HG03378 (cell line): ENCODE data around the gene LNPEP.

Experiments
- ATAC-seq: cut with Tn5 transposase; IDR thresholded peaks from one replicate; pipeline ENCODE4 v1.9.1; 2021; ENCODE audit warnings: mild to moderate bottlenecking, moderate library complexity; ENCODE audit not compliant: unreplicated experiment

The LNPEP gene

DNA sequence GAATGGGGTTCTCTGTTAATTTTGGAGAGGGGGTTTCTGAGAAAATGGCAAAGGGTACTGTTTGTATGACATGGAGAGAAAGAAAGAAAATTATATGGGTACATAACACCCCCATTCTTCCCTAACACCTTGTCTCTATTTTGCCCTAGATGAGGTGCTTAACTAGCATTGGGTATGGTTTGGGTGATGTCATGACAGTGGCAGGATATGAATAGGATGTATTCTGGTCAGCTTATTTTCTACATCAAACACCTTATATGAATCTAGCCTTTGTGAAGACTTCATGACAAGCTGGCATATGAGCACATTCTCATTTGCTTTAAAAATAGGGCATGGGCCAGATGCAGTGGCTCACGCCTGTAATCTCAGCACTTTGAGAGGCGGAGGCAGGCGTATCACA lies 58.6 kb downstream of the LNPEP start:
- no peak for ATAC-seq

DNA sequence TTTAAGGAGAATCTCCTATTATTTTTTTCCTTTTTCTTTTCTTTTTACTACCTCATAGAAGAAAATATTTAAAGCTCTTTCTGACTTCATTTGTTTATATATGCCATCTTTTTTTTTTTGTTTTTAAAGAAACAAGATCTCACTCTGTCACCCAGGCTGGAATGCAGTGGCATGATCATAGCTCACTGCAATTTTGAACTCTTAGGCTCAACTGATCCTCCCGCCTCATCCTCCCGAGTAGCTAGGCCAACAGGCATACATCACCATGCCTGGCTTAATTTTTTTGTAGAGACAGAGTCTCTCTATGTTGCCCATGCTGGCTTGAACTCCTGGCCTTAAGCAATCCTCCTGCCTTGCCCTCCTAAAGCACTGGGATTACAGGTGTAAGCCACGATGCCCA lies 59.5 kb downstream of the LNPEP start:
- ATAC-seq = no peak

DNA sequence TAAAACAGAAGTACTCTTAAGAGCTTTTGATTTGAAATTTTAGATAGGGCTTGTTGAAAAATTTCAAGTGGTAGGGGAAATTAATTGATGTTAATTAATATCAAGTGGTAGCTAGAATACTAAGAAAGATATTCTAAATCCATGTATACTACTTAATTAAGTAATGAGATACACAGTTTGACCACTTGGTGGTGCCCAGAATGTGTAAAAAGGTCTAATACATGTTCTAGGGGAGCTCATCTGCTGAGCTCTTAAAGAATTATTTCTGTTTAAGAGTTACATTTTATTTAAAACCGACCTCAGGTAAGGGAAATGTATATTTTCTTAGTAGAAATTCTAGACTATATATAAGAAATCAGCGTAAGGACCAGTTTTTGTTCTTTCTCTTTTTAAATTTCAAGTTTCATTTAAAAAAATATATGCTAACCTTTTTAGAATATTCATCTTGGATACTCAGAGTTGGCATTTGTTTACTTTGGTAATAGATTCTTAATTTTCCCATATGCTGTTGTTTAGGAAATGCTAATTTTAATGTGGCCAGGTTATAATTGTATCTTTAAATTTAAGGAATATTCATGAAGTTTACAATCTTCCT lies 61.5 kb downstream of the LNPEP start:
- peak; percentile 77 for ATAC-seq

DNA sequence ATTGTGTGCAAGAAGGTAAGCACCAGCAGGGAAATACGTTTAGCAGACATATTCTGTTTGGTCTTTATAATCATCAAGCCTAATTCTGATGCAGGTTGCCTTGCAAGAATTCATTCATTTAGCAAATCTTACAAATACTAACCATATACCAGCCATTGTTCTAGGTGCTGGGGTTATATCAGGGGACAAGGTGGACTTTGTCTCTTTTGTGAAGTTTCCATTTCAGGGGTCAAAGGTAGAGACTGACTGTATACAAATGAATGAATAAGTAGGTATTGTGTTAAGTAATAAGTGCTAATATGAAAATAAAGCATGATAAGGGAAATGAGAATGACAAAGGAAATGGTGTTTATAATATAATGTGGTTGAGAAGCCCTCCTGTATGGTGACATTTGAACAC lies 64.0 kb downstream of the LNPEP start:
- no peak for ATAC-seq

DNA sequence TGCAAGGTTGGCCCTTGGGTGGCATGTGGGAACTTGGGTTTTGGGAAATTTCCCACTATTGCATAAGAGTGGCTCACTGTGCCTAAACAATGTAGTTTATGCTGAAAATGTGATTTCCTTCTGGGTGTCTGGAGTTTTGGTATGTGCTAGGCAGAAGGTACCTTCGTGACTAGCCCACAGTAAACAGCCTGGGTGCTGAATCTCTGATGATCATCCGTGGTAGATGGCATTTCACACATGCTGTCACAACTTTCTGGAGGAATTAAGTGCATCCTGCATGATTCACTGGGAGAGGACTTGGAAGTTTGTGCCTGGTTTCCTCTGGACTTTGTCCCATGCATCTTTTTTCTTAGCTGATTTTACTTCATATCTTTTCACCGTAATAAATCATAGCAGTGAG lies 64.5 kb downstream of the LNPEP start:
- ATAC-seq = no peak

DNA sequence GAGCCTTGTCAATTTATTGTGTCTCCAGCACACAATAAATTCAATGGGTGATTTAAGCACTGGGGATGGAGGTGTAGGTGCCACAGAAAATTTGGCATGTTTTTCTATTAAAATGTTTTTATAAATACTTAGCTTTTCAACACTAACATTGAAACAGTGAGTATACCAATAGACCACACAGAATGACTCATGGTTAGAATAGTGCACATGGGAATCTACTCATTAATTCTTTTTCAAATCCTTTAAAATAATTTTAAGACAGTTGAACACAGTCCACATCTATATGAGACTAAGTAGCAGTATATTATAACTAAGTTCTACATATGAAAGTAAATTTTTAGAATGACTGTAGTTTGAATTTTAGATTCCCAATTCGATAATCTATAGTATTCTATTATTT lies 67.1 kb downstream of the LNPEP start:
- ATAC-seq = no peak

DNA sequence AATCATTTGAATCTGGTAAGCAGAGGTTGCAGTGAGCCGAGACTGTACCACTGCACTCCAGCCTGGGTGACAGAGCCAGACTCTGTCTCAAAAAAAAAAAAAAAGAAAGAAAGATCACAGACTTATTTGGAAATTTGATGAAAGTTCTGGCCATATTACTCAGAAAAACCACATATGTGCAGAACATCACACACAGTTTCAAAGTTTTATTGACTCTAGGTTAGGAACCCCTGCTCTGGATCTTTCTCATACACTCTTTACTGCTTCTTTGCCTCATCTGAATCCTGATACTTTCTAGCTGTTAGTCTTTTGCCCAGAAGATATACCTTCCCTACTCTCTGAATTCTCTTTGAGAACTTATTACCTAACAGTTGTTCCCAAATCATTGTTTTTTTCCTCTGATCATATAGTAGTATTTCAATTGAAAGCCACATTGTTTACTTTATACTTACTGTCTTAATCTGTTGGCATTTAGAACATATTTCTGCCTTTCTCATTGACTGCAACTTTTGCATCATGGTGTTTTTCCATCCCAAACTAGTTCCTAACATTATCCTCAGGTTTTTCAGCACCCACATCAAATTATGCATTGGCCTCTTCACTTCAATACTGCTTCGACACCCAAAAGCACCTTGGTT lies 68.7 kb downstream of the LNPEP start:
- no peak for ATAC-seq

DNA sequence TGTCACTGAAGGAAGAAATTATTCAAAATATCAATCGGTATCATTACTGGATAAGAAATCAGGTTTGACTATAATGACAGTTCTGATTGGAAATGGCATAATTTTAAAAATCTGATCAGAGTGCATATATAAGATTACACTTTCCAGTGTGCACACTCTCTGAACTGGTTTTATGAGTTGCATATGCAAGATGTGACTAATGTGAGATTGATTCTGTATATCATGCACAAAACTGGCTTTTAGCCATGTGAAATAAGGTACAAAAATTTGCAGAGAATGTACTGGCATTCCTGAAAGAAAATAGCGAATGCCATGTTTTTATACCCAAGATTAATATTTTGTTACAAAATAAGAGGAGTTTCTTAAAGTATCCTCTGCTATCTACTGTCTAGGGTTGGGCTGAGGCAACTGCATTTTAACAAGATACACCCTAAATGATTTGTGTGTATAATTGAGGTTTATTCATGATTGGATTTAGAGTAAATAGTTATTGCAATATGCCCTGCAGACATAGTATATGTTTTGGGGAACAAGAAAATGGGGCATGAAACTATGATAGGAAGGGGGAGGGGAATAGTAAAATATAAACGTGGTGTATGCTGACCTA lies 70.7 kb downstream of the LNPEP start:
- no peak for ATAC-seq

DNA sequence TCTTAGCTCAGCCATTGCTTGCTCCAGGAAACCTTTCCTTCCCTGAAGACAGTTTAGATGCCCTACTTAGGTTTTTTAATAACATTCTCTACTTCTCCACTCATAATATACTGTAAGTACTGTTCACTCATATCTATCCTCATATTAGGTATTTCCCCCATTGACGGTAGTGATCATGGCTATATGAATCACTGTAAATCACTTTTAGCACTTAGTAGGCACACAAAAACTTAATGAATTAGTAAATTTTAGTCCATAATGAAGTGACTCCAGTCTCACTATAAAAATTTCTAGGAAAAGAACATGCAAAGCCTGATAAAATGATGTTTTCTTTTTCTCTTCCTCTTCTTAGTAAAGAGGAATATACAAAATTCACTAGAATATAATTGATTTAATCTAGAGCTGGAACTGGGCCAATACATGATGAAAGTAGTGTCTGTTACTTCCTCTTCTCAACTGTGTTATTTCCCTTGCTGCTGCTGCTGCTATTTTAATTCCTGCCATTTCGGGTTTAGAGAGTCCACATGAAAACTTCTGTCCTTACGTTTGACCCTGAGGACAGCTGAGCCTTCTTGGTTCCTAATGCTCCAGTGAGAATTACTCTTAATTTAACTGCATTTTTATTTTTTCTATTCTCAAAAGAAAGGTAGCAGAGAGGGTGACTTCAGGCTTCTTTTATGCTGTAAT lies 73.5 kb downstream of the LNPEP start:
- ATAC-seq = peak; percentile 72

DNA sequence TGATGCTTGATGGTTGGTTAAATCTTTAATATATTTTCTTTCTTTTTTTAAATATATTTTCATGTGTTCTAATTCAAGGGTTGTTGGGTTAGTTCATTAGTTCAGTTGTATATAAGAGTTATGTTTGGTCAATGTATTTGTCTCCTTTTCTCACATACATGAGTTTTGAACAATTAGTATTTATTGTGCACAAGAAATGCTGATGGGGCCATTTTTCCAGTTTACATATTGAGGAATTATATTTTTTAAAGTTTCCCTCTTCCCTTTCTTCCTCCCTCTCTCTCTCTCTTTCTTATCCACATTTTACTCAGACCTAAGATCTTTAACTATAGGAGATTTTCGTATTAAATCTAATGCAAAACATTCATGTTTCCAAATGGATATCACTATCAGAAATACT lies 74.0 kb downstream of the LNPEP start:
- no peak for ATAC-seq

DNA sequence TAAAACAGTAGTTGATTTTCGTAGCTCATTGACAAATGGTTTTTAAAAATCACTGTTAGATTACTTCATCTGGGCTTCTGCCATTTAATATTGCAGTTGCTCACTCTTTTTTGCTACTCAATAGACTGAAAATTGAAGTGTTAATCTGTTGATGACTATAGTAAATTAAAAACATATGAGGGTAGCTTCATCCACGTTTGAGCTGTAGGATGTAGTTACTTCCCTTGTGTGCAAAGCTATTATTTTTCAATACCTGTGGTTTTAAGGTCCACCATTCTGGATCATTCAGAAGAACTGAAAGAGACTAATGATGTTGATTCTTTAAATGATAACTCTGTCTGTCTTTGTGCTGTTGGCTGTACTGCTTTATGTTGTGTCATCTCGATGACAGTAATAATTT lies 74.7 kb downstream of the LNPEP start:
- ATAC-seq = no peak

DNA sequence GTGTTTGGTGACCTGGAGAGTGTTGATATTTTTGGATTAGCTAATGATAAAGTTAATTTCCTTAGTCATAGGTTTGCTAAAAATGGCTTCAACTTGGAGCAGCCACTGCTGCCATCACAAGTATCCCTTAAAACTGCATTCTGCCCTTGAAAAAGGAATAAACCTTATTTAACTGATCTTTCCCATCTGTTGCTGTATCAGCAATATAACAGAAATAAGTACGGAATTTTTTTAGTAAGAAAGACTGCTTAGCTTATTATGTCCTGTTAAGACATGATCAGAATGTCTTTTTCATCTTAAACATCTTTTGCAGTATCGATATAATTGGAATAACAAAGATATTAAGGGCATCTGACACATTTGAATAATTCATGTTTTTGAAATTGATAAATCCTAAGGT lies 75.7 kb downstream of the LNPEP start:
- ATAC-seq = no peak

DNA sequence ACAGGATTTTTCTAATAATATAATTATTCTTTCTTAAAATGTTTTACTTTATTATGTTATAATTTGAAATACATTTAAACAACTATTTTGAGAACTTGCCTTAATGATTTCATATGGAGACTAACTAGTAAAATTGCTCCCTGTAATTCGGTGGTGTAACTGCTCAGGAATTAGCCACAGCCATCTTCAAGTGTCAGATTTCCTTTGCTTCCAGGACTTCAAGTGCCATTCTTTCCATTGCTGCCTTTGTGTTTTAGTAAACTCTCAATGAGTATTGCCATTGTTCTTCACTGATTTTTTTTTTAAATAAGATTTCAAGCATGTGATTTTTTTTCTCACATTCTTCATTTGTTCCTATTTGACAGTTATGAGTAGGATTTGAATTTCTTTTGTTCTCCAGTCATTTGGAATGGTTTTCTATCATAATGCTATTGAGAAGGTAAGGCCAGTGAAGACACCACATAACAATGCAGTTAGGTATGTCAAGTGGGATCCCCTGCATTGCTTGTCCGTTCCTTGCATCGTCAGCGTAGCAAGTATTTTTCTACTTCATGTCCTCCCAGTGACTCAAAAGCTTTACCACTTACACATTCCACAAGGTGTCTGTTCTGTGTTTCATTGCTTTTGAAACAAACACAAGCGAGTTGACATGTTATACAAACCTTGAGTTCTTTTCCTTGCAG lies 83.7 kb downstream of the LNPEP start:
- ATAC-seq = no peak

DNA sequence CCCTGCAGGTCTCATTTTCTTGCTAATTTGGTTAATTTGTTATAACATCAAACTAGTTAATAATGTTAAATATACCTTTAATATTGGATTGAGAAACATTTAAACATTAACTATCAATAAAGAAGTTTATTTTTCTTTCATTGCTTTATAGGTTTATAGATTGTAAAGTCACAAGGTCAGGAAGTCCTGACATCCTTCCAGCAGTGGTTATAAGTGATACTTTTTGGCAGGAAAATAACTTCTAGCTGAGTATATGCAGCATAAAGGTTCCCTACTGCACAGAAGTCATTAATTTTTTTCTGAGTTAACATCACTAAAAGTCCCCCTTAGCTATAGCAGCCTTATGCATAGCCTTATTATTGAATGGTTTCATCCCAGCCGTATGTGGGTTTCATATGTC lies 85.5 kb downstream of the LNPEP start:
- ATAC-seq = no peak

DNA sequence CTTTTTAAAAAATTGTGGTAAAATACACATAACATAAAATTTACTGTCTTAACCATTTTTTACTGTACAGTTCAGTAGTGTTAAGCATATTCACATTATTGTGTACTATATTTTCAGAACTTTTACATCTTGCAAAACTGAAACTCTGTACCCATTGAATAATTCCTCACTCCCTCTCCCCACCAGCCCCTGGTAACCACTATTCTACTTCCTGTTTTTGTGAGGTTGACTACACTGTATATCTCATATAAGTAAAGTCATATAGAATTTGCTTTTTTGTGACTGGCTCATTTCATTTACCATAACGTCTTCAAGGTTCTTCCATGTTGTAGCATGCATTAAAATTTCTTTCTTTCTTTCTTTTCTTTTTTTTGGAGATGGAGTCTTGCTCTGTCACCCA lies 87.0 kb downstream of the LNPEP start:
- no peak for ATAC-seq

DNA sequence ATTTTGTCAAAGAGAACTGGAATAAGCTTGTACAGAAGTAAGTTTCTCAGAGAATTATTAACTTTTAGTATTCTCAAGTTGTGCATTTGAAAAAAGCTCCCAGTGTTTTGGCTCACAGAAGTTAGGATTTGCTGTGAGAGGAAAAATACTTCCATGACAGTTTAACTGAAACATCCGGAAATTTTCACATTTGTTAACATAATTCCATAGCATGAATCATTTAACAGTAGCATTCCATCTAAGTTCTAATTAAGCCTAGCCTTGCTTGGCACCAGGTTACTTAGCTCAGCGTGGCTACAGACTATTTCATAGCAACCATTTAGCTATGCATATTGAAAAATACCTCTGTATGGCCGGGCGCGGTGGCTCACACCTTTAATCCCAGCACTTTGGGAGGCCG lies 90.8 kb downstream of the LNPEP start:
- ATAC-seq = no peak

DNA sequence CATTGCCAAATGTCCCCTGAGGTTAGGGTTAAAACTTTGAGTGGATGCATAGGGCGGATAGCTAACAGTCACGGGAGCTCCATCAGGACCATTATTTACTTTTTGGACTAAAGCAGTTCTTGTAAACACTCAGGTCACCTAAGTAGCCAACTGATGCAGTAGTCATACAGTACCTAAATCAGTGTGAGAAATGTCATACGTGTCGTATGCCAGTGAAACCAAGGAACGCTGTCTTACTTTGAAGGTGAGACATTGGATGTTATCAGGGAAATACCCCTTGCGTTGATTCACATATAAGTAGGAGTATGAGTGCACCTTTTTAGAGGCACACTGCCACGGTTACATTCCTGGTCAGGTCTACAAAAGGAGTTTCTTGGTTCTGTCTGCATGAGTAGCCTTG lies 101.9 kb downstream of the LNPEP start:
- no peak for ATAC-seq

DNA sequence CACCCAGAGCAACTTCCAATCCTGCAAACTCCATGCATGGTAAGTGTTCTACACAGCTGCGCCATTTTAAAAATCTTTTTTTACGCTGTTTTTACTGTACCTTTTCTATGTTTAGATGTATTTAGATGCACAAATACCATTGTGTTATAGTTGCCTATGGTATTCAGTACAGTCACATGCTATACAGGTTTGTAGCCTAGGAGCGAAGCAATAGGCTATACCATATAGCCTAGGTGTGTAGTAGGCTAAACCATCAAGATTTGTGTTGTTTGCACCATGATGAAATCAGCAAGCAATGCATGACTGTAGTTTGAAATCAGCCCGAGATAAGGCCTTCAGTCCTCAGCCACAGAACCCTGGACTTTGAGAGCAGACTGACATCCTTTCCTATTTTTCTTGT lies 105.4 kb downstream of the LNPEP start:
- ATAC-seq = no peak

DNA sequence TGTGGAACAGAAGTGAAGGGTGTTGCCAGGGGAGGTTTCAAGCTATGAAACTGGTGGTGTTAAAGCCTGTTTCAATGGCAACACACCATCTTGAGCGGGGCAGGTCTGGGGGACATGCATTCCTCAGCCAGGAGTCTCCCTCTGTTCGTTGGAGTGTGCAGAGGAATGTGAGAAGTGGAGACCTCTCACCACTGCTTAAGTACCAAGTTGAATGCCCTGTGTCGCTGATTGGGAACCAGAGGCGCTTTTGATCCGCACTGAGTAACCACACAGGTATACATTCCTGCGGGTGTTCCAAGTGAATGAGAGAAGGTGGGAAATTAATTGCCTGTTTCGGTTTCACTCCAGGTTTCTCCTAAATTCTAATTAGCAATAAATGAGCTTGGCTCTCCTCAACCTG lies 107.1 kb downstream of the LNPEP start:
- ATAC-seq = no peak

DNA sequence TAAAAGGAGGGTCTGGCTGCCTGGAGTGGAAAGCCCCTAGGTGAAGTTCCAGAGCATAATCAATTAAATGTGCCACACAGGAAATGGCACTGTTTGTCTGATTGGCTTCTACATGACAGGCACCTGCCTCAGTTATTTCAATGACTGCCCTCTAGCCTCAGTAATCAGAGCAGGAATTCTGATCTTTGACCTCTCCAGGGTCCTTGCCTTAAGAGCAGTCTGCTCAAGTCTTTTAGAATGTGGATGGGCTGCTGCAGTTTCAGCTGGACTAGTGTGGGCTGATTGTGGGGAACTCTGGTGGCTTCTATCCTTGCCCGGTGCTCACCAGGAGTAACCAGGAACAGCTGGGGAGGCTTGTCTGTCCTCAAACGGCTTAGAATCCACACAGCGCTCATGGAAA lies 107.6 kb downstream of the LNPEP start:
- no peak for ATAC-seq

DNA sequence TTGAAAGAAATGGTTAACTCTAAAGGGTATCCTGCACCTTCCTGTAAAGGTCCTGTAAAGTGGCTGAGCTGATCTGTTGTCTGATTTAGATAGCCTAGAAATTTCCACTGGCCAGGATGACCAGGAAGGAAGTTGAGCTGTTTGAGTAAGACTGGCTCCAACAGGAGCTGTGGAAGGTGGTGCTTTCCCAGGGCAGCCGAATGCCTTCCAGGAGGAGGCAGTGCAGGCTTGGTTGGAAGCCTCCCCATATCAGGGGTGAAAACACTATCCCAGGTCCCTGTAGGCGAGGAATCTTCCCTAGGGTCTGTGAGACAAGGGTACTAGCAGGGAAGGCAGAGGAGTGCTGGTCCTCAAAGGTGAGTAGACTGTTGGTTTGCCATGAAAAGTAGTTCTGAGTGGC lies 108.2 kb downstream of the LNPEP start:
- ATAC-seq = no peak
